Measurements from ENCODE around the gene PPFIA3. TPM values are rescaled to one million over a fixed set of nuclear protein-coding genes. Genes with fewer than 3 reads are reported as not detected.

The PPFIA3 gene
- total and polyA plus RNA-seq, 2 of the 4 experiments (the other 2 are of a cell fraction), result 0.90 to 2.4 TPM

- CTCF ChIA-PET, result no interaction called here
- DNase-seq, result no peak
- Histone ChIP-seq H2AK9ac (replicated peaks; ENCODE audit: low read depth, low read length, poor library complexity) (no peak overlapping the region), H3K27ac (ENCODE audit: insufficient read depth, low read length) (no peak overlapping the region), H3K9ac (ENCODE audit: low read depth, low read length) (no peak overlapping the region), H3K36me3 (ENCODE audit: control insufficient read depth, insufficient read depth, low read length) (no peaks in the 10 kb centered on the region), H3K27me3 (ENCODE audit: control insufficient read depth, insufficient read depth, low read length) (no peaks in the 10 kb centered on the region), H2BK15ac (ENCODE audit: low read depth, low read length) (no peak overlapping the region), H4K8ac (ENCODE audit: low read depth in 2 of 2, low read length in 2 of 2) (no peak overlapping the region), H2BK20ac (ENCODE audit: low read depth, low read length) (no peak overlapping the region), H3K4me1 (ENCODE audit: control insufficient read depth, insufficient read depth, low read length) (peaks cover 9% of the 10 kb centered on the region), H3K4me3 (ENCODE audit: insufficient read depth, low read depth, low read length) (no peak overlapping the region), H4K20me1 (ENCODE audit: insufficient read depth, low read length) (no peaks in the 10 kb centered on the region), H3K23ac (ENCODE audit: low read depth, low read length) (no peak overlapping the region), H4K91ac (ENCODE audit: insufficient read depth, low read depth, low read length) (no peak overlapping the region), H4K5ac (ENCODE audit: low read depth, low read length) (no peak overlapping the region), H2AFZ (replicated peaks; ENCODE audit: low read length, poor library complexity) (no peak overlapping the region), H3K79me1 (ENCODE audit: low read depth in 1 of 2, low read length in 2 of 2) (no peaks in the 10 kb centered on the region), H3K4me2 (ENCODE audit: low read depth, low read length) (no peak overlapping the region), H2AK5ac (ENCODE audit: low read depth, low read length) (no peak overlapping the region), H2BK5ac (ENCODE audit: low read depth, low read length, poor library complexity, severe bottlenecking) (peak overlapping the region; percentile 63), H3K18ac (ENCODE audit: low read depth, low read length) (no peak overlapping the region), H3K9me3 (ENCODE audit: control insufficient read depth, insufficient read depth, low read length) (no peaks in the 10 kb centered on the region), H2BK120ac (ENCODE audit: low read depth, low read length) (no peak overlapping the region), H3K14ac (replicated peaks; ENCODE audit: low read depth, low read length) (no peak overlapping the region), H3K4ac (ENCODE audit: low read depth, low read length) (no peak overlapping the region), H3K9me1 (ENCODE audit: insufficient read depth, low read length) (peaks cover 3% of the 10 kb centered on the region; the same call in 1 of the 2 replicates), H3K56ac (ENCODE audit: extremely low read depth, insufficient read depth, low read length) (no peak overlapping the region)
- 13 to 100% methylated on average over 1 of the region's 6 CpGs for WGBS, 2 experiments (ENCODE audit: extremely low coverage in 2 of 2, insufficient read length in 1 of 2)
- POLR2A ChIA-PET (ENCODE audit: unreplicated experiment), result interaction anchor here (0.6 kb wide), 1 partner anchor 23 kb away, joined by 8 read pairs; no protein-coding TSS in a partner anchor
- intact Hi-C loops (cut with micrococcal nuclease) (no loop called here), in situ Hi-C loops (cut with MboI; ENCODE audit: low sequenced_read_pairs) (no loop called here), dilution Hi-C loops (cut with HindIII; ENCODE audit: low sequenced_read_pairs, unreplicated experiment) (no loop called here)
- TF ChIP-seq RFX5 (IDR thresholded peaks at IDR 0.05; ENCODE audit: low read depth, low read length) (no peak), NFE2L2 (IDR thresholded peaks at IDR 0.05; ENCODE audit: low read depth, low read length) (no peak), RCOR1 (IDR thresholded peaks at IDR 0.05; ENCODE audit: insufficient replicate concordance, low read length) (no peak), POLR2A (IDR thresholded peaks at IDR 0.05; ENCODE audit: low read depth, low read length) (no peak), ELK1 (IDR thresholded peaks at IDR 0.05; ENCODE audit: borderline replicate concordance, low read depth, low read length) (no peak), USF2 (IDR thresholded peaks at IDR 0.05; ENCODE audit: low read depth, low read length) (no peak), MAZ (IDR thresholded peaks at IDR 0.05; ENCODE audit: borderline replicate concordance, low read depth, low read length) (no peak), MAFK (IDR thresholded peaks at IDR 0.05; ENCODE audit: low read depth, low read length) (no peak), CHD1 (IDR thresholded peaks at IDR 0.05; ENCODE audit: low read depth, low read length) (no peak), BHLHE40 (IDR thresholded peaks at IDR 0.05; ENCODE audit: low read depth, low read length) (no peak), MXI1 (IDR thresholded peaks at IDR 0.05; ENCODE audit: borderline replicate concordance, low read depth, low read length) (no peak), RAD21 (IDR thresholded peaks at IDR 0.05; ENCODE audit: low read length) (no peak), FOS (IDR thresholded peaks at IDR 0.05; ENCODE audit: low read depth, low read length) (no peak), CTCF (conservative IDR thresholded peaks at IDR 0.05; ENCODE audit: low read depth, low read length) (no peak), SMC3 (IDR thresholded peaks at IDR 0.05; ENCODE audit: low read depth, low read length) (no peak), CEBPB (IDR thresholded peaks at IDR 0.05; ENCODE audit: low read depth, low read length) (no peak)
- BruUV-seq (replicated peaks), result no TSS peak
- no peak for ATAC-seq (ENCODE audit: low read depth)
Observed at GRCh38 chr19:49141352-49141751, 22.0 kb downstream of the PPFIA3 start.
